Erythroblast (primary cell): Measurements from ENCODE around the gene ZDHHC22.

Experiments
- DNase-seq, 2 experiments: peaks; one replicate each; lab custom pipeline; 2025; lab: John Stamatoyannopoulos, UW
- GATA1 ChIP-seq: IDR thresholded peaks from 2 replicates; pipeline ENCODE4 v1.6.1; 2011; ENCODE audit warnings: low read depth, mild to moderate bottlenecking, control low read depth, low read length, moderate library complexity
- POLR2A ChIP-seq: IDR thresholded peaks from 2 replicates; pipeline ENCODE4 v1.6.1; 2011; ENCODE audit warnings: mild to moderate bottlenecking, low read length

ZDHHC22 gene

GRCh38 chr14:77111021-77111420 is 30.6 kb downstream of the ZDHHC22 start:
- no peak for DNase-seq
- TF ChIP-seq POLR2A = no peak
- no peak for TF ChIP-seq GATA1

GRCh38 chr14:77110286-77110685 is 31.3 kb downstream of the ZDHHC22 start:
- DNase-seq = no peak
- no peak for TF ChIP-seq POLR2A
- TF ChIP-seq GATA1 = no peak

GRCh38 chr14:77109656-77110055 is 31.9 kb downstream of the ZDHHC22 start:
- TF ChIP-seq POLR2A (no peak), GATA1 (no peak)
- DNase-seq = no peak

GRCh38 chr14:77108753-77109152 is 32.8 kb downstream of the ZDHHC22 start:
- TF ChIP-seq POLR2A (no peak), GATA1 (no peak)
- DNase-seq = no peak

GRCh38 chr14:77107228-77107627 is 34.4 kb downstream of the ZDHHC22 start:
- no peak for DNase-seq
- TF ChIP-seq GATA1 = no peak
- no peak for TF ChIP-seq POLR2A

- TF ChIP-seq POLR2A (no peak), GATA1 (no peak)
- no peak for DNase-seq
Measured at GRCh38 chr14:77106666-77107065, 34.9 kb downstream of the ZDHHC22 start.

- no peak for DNase-seq
- TF ChIP-seq POLR2A = no peak
- no peak for TF ChIP-seq GATA1
Measured at GRCh38 chr14:77105145-77105939, 36.2 kb downstream of the ZDHHC22 start.

GRCh38 chr14:77104393-77104792 is 37.2 kb downstream of the ZDHHC22 start:
- TF ChIP-seq POLR2A (no peak), GATA1 (no peak)
- no peak for DNase-seq

- TF ChIP-seq POLR2A (no peak), GATA1 (no peak)
- DNase-seq = no peak
Measured at GRCh38 chr14:77103951-77104350, 37.6 kb downstream of the ZDHHC22 start.

GRCh38 chr14:77103475-77103874 is 38.1 kb downstream of the ZDHHC22 start:
- no peak for TF ChIP-seq POLR2A
- no peak for TF ChIP-seq GATA1
- no peak for DNase-seq

- TF ChIP-seq GATA1 = no peak
- no peak for DNase-seq
Measured at GRCh38 chr14:77102154-77102553, 39.4 kb downstream of the ZDHHC22 start.

- TF ChIP-seq POLR2A = no peak
- TF ChIP-seq GATA1 = no peak
- DNase-seq = no peak
Measured at GRCh38 chr14:77100961-77101360, 40.6 kb downstream of the ZDHHC22 start.

GRCh38 chr14:77099425-77100167 is 42.0 kb downstream of the ZDHHC22 start:
- peak; percentile 39 to 51 for DNase-seq
- TF ChIP-seq POLR2A (no peak), GATA1 (no peak)
